Hepatocyte (in vitro differentiated cells): Measurements from ENCODE around the gene DCAF12. TPM values are rescaled to one million over a fixed set of nuclear protein-coding genes. Genes with fewer than 3 reads are reported as not detected.
A peak's percentile ranks its signal among the peaks of the same experiment; 100 is the strongest.

Source experiments
- DNase-seq: peaks from one replicate; pipeline ENCODE4 v3.0.0-alpha.2; 2016; ENCODE audit warnings: low spot score
- H2AFZ ChIP-seq: fragments of 200-600 bp; sonication (generic); 2 replicates; pipeline ENCODE4 v1.6.0; 2016; ENCODE audit warnings: antibody characterized with exemption, mild to moderate bottlenecking
- H3K27ac ChIP-seq: fragments of 200-600 bp; sonication (generic); 2 replicates; pipeline ENCODE4 v1.5.1; 2016; ENCODE audit warnings: mild to moderate bottlenecking
- H3K27me3 ChIP-seq: fragments of 200-600 bp; sonication (generic); 2 replicates; pipeline ENCODE4 v1.6.1; 2016
- H3K36me3 ChIP-seq: fragments of 200-600 bp; sonication (generic); replicated peaks from 2 replicates; pipeline ENCODE4 v1.5.1; 2016; ENCODE audit warnings: low read depth; ENCODE audit not compliant: insufficient read depth
- H3K4me1 ChIP-seq: fragments of 200-600 bp; sonication (generic); 2 replicates; pipeline ENCODE4 v1.5.1; 2016; ENCODE audit warnings: mild to moderate bottlenecking, moderate library complexity; ENCODE audit not compliant: insufficient read depth
- H3K4me2 ChIP-seq: fragments of 200-600 bp; sonication (generic); 2 replicates; pipeline ENCODE4 v1.6.0; 2016
- H3K4me3 ChIP-seq: fragments of 200-600 bp; sonication (generic); 2 replicates; pipeline ENCODE4 v1.5.1; 2016; ENCODE audit warnings: mild to moderate bottlenecking
- H3K79me2 ChIP-seq: fragments of 200-600 bp; sonication (generic); 2 replicates; pipeline ENCODE4 v1.6.0; 2017; ENCODE audit warnings: mild to moderate bottlenecking
- H3K9me2 ChIP-seq: fragments of 200-600 bp; sonication (generic); replicated peaks from 2 replicates; pipeline ENCODE4 v1.6.0; 2017; ENCODE audit warnings: mild to moderate bottlenecking; ENCODE audit not compliant: insufficient read depth
- H3K9me3 ChIP-seq: fragments of 200-600 bp; sonication (generic); 2 replicates; pipeline ENCODE4 v1.5.1; 2016; ENCODE audit warnings: low read depth, mild to moderate bottlenecking
- H4K20me1 ChIP-seq: fragments of 200-600 bp; sonication (generic); 2 replicates; pipeline ENCODE4 v1.6.0; 2016; ENCODE audit warnings: mild to moderate bottlenecking; ENCODE audit not compliant: insufficient read depth, poor library complexity, severe bottlenecking
- EZH2 ChIP-seq: fragments of 200-600 bp; sonication (generic); IDR thresholded peaks from 2 replicates; pipeline ENCODE4 v1.6.1; 2016; ENCODE audit warnings: antibody characterized with exemption, mild to moderate bottlenecking, borderline replicate concordance
- EZH2phosphoT487 ChIP-seq: fragments of 200-600 bp; sonication (generic); IDR thresholded peaks from one replicate; pipeline ENCODE4 v1.6.1; 2018; ENCODE audit warnings: antibody characterized with exemption, mild to moderate bottlenecking, low read depth, moderate library complexity; ENCODE audit not compliant: unreplicated experiment, severe bottlenecking
- WGBS: methylation state at CpG from one replicate; pipeline ENCODE4 v1.1.6; 2016; ENCODE audit warnings: low lambda C conversion rate; ENCODE audit errors: missing lambda C conversion rate; 5-methylcytosine and 5-hydroxymethylcytosine counted together
- polyA plus RNA-seq: library from polyadenylated mRNA; unstranded; fragments of >200 nt; fragmentation: Nextera tagmentation; extraction: Ambion mirVana; gene quantifications from 2 replicates; pipeline ENCODE4 v1.2.1, GENCODE V29; 2016
- total RNA-seq: library from RNA; depleted of rRNA; stranded (reverse); fragments of >200 nt; gene quantifications from 2 replicates; pipeline ENCODE4 v1.2.3, GENCODE V29; 2014
- TF ChIP-seq, protein P1 (sequence below): fragments of 200-600 bp; sonication (generic); IDR thresholded peaks from 2 replicates; pipeline ENCODE4 v1.5.1; 2016; ENCODE audit warnings: antibody characterized with exemption, mild to moderate bottlenecking; ENCODE audit not compliant: poor library complexity

Gene DCAF12
- total and polyA plus RNA-seq, 2 experiments from 2014 or later, result 23.9 to 43.3 TPM

DNA sequence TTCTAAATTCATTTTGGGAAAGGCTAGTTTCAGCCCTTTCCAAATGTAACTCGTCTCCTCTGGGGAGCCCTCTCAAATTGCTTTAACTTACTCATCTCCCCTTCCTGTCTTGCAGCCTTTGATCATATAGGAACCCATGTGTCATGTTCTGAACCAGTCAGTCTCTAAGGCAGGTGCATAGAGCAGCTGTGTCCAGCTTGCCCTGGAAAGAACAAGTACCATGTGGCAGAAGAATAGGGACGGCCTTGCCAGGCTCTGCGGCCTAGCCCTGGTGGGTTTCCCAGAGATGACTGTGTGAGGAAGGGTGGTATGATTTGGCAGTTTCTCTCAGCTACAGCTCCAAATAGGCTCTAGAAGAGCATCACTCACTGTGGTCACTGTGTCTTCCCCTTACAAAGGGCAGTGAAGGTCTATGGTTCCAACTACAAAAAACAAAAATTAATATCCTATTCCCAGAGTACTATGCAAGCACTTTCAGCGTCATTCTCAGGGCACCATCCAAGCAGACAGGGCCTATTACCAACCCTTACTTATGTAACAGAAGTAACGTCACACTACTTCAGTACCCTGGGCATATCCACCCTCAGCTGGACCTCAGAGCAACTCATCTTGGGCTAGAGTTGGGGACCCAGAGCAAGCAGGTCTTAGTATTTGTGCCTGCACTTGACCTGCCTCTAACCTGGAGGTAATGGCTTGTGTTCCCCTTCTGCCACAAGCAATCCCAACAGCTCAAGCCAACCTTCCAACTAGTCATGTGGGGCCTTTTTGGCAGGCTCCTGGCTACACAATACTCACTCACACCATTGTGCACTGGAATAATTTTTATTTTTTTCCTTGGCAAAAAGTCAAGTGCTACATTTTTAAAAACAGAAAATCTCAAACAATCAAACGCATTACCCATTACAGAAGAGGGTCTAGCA, 40.7 kb downstream of the DCAF12 start:
- Histone ChIP-seq H3K36me3 (no peaks in the 10 kb centered on the region), H3K79me2 (no peaks in the 10 kb centered on the region), H4K20me1 (no peaks in the 10 kb centered on the region), H3K4me2 (no peak overlapping the region), H3K4me1 (no peaks in the 10 kb centered on the region), H2AFZ (no peak overlapping the region), H3K27ac (peak overlapping the region; percentile 9), H3K4me3 (no peak overlapping the region), H3K9me2 (no peaks in the 10 kb centered on the region), H3K27me3 (no peaks in the 10 kb centered on the region), H3K9me3 (no peaks in the 10 kb centered on the region)
- WGBS, result 95% methylated on average over 6 of the region's 6 CpGs
- DNase-seq, result no peak
- no peak for TF ChIP-seq EZH2
- TF ChIP-seq, protein P1, sequence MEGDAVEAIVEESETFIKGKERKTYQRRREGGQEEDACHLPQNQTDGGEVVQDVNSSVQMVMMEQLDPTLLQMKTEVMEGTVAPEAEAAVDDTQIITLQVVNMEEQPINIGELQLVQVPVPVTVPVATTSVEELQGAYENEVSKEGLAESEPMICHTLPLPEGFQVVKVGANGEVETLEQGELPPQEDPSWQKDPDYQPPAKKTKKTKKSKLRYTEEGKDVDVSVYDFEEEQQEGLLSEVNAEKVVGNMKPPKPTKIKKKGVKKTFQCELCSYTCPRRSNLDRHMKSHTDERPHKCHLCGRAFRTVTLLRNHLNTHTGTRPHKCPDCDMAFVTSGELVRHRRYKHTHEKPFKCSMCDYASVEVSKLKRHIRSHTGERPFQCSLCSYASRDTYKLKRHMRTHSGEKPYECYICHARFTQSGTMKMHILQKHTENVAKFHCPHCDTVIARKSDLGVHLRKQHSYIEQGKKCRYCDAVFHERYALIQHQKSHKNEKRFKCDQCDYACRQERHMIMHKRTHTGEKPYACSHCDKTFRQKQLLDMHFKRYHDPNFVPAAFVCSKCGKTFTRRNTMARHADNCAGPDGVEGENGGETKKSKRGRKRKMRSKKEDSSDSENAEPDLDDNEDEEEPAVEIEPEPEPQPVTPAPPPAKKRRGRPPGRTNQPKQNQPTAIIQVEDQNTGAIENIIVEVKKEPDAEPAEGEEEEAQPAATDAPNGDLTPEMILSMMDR, result no peak
- TF ChIP-seq EZH2phosphoT487, result no peak

DNA sequence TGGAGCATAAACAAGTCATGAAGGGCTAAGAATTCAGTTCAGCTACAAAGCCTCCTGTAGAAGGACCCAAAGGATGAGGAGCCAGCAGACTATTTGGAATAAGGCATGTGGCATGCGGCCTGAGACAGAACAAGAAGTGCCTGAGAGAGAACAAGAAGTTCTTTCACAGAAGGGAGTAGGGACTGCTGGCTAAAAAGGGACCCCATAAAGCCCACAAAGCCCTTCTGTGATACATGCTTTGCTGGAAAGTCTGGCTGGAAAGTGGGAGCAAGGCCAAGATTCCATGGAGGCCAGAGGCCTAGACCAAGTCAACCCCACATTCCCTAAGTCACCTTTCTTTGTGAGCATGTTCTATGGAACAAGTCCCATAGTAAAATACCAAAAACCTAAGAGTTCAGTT, 41.9 kb downstream of the DCAF12 start:
- no peak overlapping the region for H3K4me2 ChIP-seq
- H3K79me2 ChIP-seq, result no peaks in the 10 kb centered on the region
- no peaks in the 10 kb centered on the region for H3K9me2 ChIP-seq
- H3K27me3 ChIP-seq, result no peaks in the 10 kb centered on the region
- TF ChIP-seq, protein P1, result no peak
- TF ChIP-seq EZH2phosphoT487, result no peak
- TF ChIP-seq EZH2, result no peak
- H2AFZ ChIP-seq, result no peak overlapping the region
- no peaks in the 10 kb centered on the region for H3K4me1 ChIP-seq
- no peak overlapping the region for H3K4me3 ChIP-seq
- DNase-seq, result peak; percentile 12
- no peaks in the 10 kb centered on the region for H4K20me1 ChIP-seq
- H3K27ac ChIP-seq, result peak overlapping the region; percentile 60
- no peaks in the 10 kb centered on the region for H3K9me3 ChIP-seq
- no peaks in the 10 kb centered on the region for H3K36me3 ChIP-seq
- 22% methylated on average over 1 of the region's 1 CpG for WGBS

DNA sequence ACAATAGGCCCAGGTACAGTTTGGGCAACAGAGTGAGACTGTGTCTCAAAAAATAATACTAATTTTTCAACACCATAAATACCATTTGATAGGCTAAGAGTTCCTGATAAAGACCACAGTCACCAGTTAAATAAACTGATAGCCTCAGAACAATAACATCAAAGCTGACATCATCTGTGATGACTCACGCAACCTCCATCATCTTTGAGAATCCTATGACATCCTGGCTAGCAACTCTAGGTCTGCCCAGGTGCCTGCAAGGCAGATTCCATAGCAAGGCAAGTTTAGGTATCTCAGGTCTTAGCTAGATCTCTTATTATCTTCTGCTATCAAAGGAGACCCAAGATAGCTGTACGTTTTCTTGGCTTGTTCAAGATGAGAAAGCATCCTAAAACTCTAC, 47.3 kb downstream of the DCAF12 start:
- no peaks in the 10 kb centered on the region for H3K36me3 ChIP-seq
- H4K20me1 ChIP-seq, result no peaks in the 10 kb centered on the region
- no peaks in the 10 kb centered on the region for H3K27me3 ChIP-seq
- H2AFZ ChIP-seq, result no peak overlapping the region
- WGBS, result 91% methylated on average over 2 of the region's 2 CpGs
- H3K4me3 ChIP-seq, result no peak overlapping the region
- H3K27ac ChIP-seq, result no peak overlapping the region
- H3K4me2 ChIP-seq, result no peak overlapping the region
- no peaks in the 10 kb centered on the region for H3K9me3 ChIP-seq
- no peaks in the 10 kb centered on the region for H3K79me2 ChIP-seq
- TF ChIP-seq, protein P1, result no peak
- no peak for DNase-seq
- no peaks in the 10 kb centered on the region for H3K4me1 ChIP-seq
- H3K9me2 ChIP-seq, result no peaks in the 10 kb centered on the region
